G401 (cell line): Measurements from ENCODE around the gene SPEG. TPM values are rescaled to one million over a fixed set of nuclear protein-coding genes. Genes with fewer than 3 reads are reported as not detected.

Experiments used
- total RNA-seq: library from RNA; depleted of rRNA; stranded (reverse); fragments of >200 nt; shearing (Covaris generic); gene quantifications from 2 replicates; pipeline ENCODE4 v1.2.3, GENCODE V29; 2014; rRNA removed

The SPEG gene
- total RNA-seq, 1 experiment from 2014 or later: 11.1 TPM

Other genes starting within 250 kb of the SPEG start
- 24.8 and 26.9 TPM in 2 replicates for gene ZFAND2B, start 228.1 kb upstream of the SPEG start, total RNA-seq
- 14.1 and 21.5 TPM in 2 replicates for gene ABCB6, start 215.9 kb upstream of the SPEG start, total RNA-seq
- 24.6 and 26.6 TPM in 2 replicates for gene ATG9A, start 205.2 kb upstream of the SPEG start, total RNA-seq
- gene ANKZF1, start 205.0 kb upstream of the SPEG start, total RNA-seq: 14.2 and 17.5 TPM in 2 replicates
- gene GLB1L, start 189.4 kb upstream of the SPEG start, total RNA-seq: 6.4 and 6.5 TPM in 2 replicates
- gene STK16, start 189.4 kb upstream of the SPEG start, total RNA-seq: 26.4 and 38.1 TPM in 2 replicates
- not detected in 2 replicates for gene TUBA4B, start 181.6 kb upstream of the SPEG start, total RNA-seq
- 0.68 and 5.0 TPM in 2 replicates for gene TUBA4A, start 180.9 kb upstream of the SPEG start, total RNA-seq
- 119 and 123 TPM in 2 replicates for gene DNAJB2, start 155.5 kb upstream of the SPEG start, total RNA-seq
- 0.18 and 0.71 TPM in 2 replicates for gene PTPRN, start 125.4 kb upstream of the SPEG start, total RNA-seq
- gene RESP18, start 102.1 kb upstream of the SPEG start, total RNA-seq: not detected in 2 replicates
- gene DNPEP, start 46.9 kb upstream of the SPEG start, total RNA-seq: 65.8 and 67.4 TPM in 2 replicates
- gene DES, start 16.5 kb upstream of the SPEG start, total RNA-seq: not detected in 2 replicates
- 60.6 and 62.3 TPM in 2 replicates for gene GMPPA, start 64.0 kb downstream of the SPEG start, total RNA-seq
- gene ASIC4, start 79.6 kb downstream of the SPEG start, total RNA-seq: 0.25 TPM in 1 of 2 replicates, not detected in the other
- 87.3 and 89.2 TPM in 2 replicates for gene CHPF, start 109.0 kb downstream of the SPEG start, total RNA-seq
- gene TMEM198, start 109.2 kb downstream of the SPEG start, total RNA-seq: 9.0 and 11.1 TPM in 2 replicates
- 106 and 117 TPM in 2 replicates for gene OBSL1, start 136.7 kb downstream of the SPEG start, total RNA-seq
- 1.3 TPM in 1 of 2 replicates, not detected in the other for gene INHA, start 137.5 kb downstream of the SPEG start, total RNA-seq
- 22.8 and 35.2 TPM in 2 replicates for gene STK11IP, start 163.0 kb downstream of the SPEG start, total RNA-seq
- gene SLC4A3, start 192.8 kb downstream of the SPEG start, total RNA-seq: 4.1 and 5.0 TPM in 2 replicates